Vagina (tissue), 2 donors: Measurements from ENCODE around the gene CD38.

Source experiments
- CTCF ChIP-seq, 3 experiments: fragments of 450-650 bp in 2 of 3; fragments of 200-600 bp in 1 of 3; sonication (generic) in 1 of 3; IDR thresholded peaks; one replicate each; pipeline ENCODE4 v1.5.1; 2017 to 2019; ENCODE audit warnings: antibody characterized with exemption in 3 of 3, mild to moderate bottlenecking in 2 of 3, moderate library complexity in 2 of 3
- POLR2A ChIP-seq, 2 donors: fragments of 450-650 bp; IDR thresholded peaks; one replicate each; pipeline ENCODE4 v1.6.1; 2017; ENCODE audit warnings: antibody characterized with exemption in 2 of 2, mild to moderate bottlenecking in 2 of 2, moderate library complexity in 2 of 2
- POLR2AphosphoS5 ChIP-seq, 2 donors: sonication (generic); formaldehyde crosslinking; IDR thresholded peaks; one replicate each; pipeline ENCODE4 v1.9.0; 2017; ENCODE audit warnings: antibody characterized with exemption in 2 of 2, mild to moderate bottlenecking in 2 of 2, low read depth in 1 of 2; ENCODE audit not compliant: insufficient read depth in 1 of 2

GRCh38 chr4:15870079-15870478 lies 92.0 kb downstream of the CD38 start:
- TF ChIP-seq CTCF (IDR thresholded peaks at IDR 0.05) (no peak), POLR2AphosphoS5 (IDR thresholded peaks at IDR 0.05; ENCODE audit: insufficient read depth in 1 of 2, low read depth in 1 of 2) (no peak), POLR2A (IDR thresholded peaks at IDR 0.05) (no peak)
